Breast epithelium (tissue), 3 donors: ENCODE results near the gene LYPD5.

Source experiments
- CTCF ChIP-seq, 3 donors: fragments of 450-650 bp; IDR thresholded peaks; one replicate each; pipeline ENCODE4 v1.5.1; 2016 to 2017; ENCODE audit warnings: antibody characterized with exemption in 3 of 3, mild to moderate bottlenecking in 3 of 3, moderate library complexity in 3 of 3
- POLR2A ChIP-seq: fragments of 450-650 bp; IDR thresholded peaks from one replicate; pipeline ENCODE4 v1.6.1; 2016; ENCODE audit warnings: antibody characterized with exemption, mild to moderate bottlenecking, moderate library complexity
- POLR2AphosphoS5 ChIP-seq, 3 donors: sonication (generic); formaldehyde crosslinking; IDR thresholded peaks; one replicate each; pipeline ENCODE4 v1.6.1; 2017; ENCODE audit warnings: antibody characterized with exemption in 3 of 3

GRCh38 chr19:43768273-43769050, 33.8 kb downstream of the LYPD5 start:
- no peak for TF ChIP-seq CTCF (IDR thresholded peaks at IDR 0.05)
- no peak for TF ChIP-seq POLR2A
- TF ChIP-seq POLR2AphosphoS5 (IDR thresholded peaks at IDR 0.05): no peak
